Osteoblast (primary cell): ENCODE data around the gene GRB7. TPM values are rescaled to one million over a fixed set of nuclear protein-coding genes. Genes with fewer than 3 reads are reported as not detected.

ENCODE experiments used
- DNase-seq: peaks from one replicate; pipeline ENCODE4 v3.0.0; 2011; ENCODE audit warnings: low spot score, mixed read lengths; ENCODE audit not compliant: insufficient read length; ENCODE audit errors: missing footprints
- H2AFZ ChIP-seq: 2 replicates; pipeline ENCODE4 v1.6.0; 2011; ENCODE audit warnings: mild to moderate bottlenecking, low read length
- H3K27ac ChIP-seq: 2 replicates; pipeline ENCODE4 v1.5.1; 2011; ENCODE audit warnings: mild to moderate bottlenecking, low read depth, low read length, moderate library complexity
- H3K27me3 ChIP-seq: 2 replicates; pipeline ENCODE4 v1.6.0; 2012; ENCODE audit warnings: mild to moderate bottlenecking, control low read depth, inconsistent platforms, low read length, moderate library complexity; ENCODE audit not compliant: insufficient read depth
- H3K36me3 ChIP-seq: 2 replicates; pipeline ENCODE4 v1.5.1; 2011; ENCODE audit warnings: mild to moderate bottlenecking, low read length, control low read depth, moderate library complexity; ENCODE audit not compliant: insufficient read depth
- H3K4me1 ChIP-seq: 2 replicates; pipeline ENCODE4 v1.5.1; 2011; ENCODE audit warnings: mild to moderate bottlenecking, low read length, control low read depth, moderate library complexity; ENCODE audit not compliant: insufficient read depth
- H3K4me2 ChIP-seq: 2 replicates; pipeline ENCODE4 v1.6.0; 2011; ENCODE audit warnings: mild to moderate bottlenecking, low read length; ENCODE audit not compliant: insufficient read depth
- H3K4me3 ChIP-seq: fragments of 200-600 bp; sonication (generic); 3 replicates; pipeline ENCODE4 v1.5.1; 2012; ENCODE audit warnings: mild to moderate bottlenecking, low read length, inconsistent platforms; ENCODE audit not compliant: insufficient read depth
- H3K79me2 ChIP-seq: 2 replicates; pipeline ENCODE4 v1.6.0; 2012; ENCODE audit warnings: mild to moderate bottlenecking, low read length, control low read depth, inconsistent platforms; ENCODE audit not compliant: insufficient read depth
- H3K9me3 ChIP-seq: 2 replicates; pipeline ENCODE4 v1.5.1; 2011; ENCODE audit warnings: low read depth, low read length, control low read depth
- H4K20me1 ChIP-seq: 2 replicates; pipeline ENCODE4 v1.6.0; 2012; ENCODE audit warnings: mild to moderate bottlenecking, low read length, control low read depth; ENCODE audit not compliant: insufficient read depth
- CTCF ChIP-seq: IDR thresholded peaks from 2 replicates; pipeline ENCODE4 v1.5.1; 2011; ENCODE audit warnings: mild to moderate bottlenecking, low read depth, low read length, moderate library complexity; ENCODE audit errors: extremely low read depth
- total RNA-seq: library from RNA; depleted of rRNA; stranded (reverse); fragments of >200 nt; gene quantifications from 2 replicates; pipeline ENCODE4 v1.2.3, GENCODE V29; 2012

Gene GRB7
- total RNA-seq, 1 donor = under 0.01 TPM

GRCh38 chr17:39751637-39752036 lies 13.9 kb downstream of the GRB7 start:
- Histone ChIP-seq H3K79me2 (no peaks in the 10 kb centered on the region), H3K27ac (no peak overlapping the region), H3K27me3 (peaks cover 3% of the 10 kb centered on the region), H2AFZ (no peak overlapping the region), H3K9me3 (no peaks in the 10 kb centered on the region), H3K4me2 (no peak overlapping the region), H4K20me1 (no peaks in the 10 kb centered on the region), H3K4me1 (peaks cover 5% of the 10 kb centered on the region), H3K4me3 (no peak overlapping the region), H3K36me3 (no peaks in the 10 kb centered on the region)
- no peak for TF ChIP-seq CTCF
- peak; percentile 76 for DNase-seq

- Histone ChIP-seq H3K9me3 (no peaks in the 10 kb centered on the region), H3K36me3 (no peaks in the 10 kb centered on the region), H3K4me3 (no peak overlapping the region), H3K4me1 (peaks cover 5% of the 10 kb centered on the region), H3K4me2 (no peak overlapping the region), H3K79me2 (no peaks in the 10 kb centered on the region), H3K27me3 (peaks cover 3% of the 10 kb centered on the region), H2AFZ (no peak overlapping the region), H3K27ac (no peak overlapping the region), H4K20me1 (no peaks in the 10 kb centered on the region)
- TF ChIP-seq CTCF = no peak
- peak; percentile 64 for DNase-seq
These were observed 14.6 kb downstream of the GRB7 start for GRCh38 chr17:39752241-39752881.

GRCh38 chr17:39753514-39754160 lies 15.9 kb downstream of the GRB7 start:
- Histone ChIP-seq H3K79me2 (no peaks in the 10 kb centered on the region), H3K4me2 (peak overlapping the region; percentile 92), H2AFZ (peak overlapping the region; percentile 93), H3K36me3 (no peaks in the 10 kb centered on the region), H4K20me1 (no peaks in the 10 kb centered on the region), H3K4me3 (peak overlapping the region; percentile 84), H3K4me1 (peaks cover 5% of the 10 kb centered on the region), H3K9me3 (no peaks in the 10 kb centered on the region), H3K27ac (peak overlapping the region; percentile 17), H3K27me3 (peaks cover 11% of the 10 kb centered on the region)
- no peak for TF ChIP-seq CTCF
- peak; percentile 90 for DNase-seq

DNA sequence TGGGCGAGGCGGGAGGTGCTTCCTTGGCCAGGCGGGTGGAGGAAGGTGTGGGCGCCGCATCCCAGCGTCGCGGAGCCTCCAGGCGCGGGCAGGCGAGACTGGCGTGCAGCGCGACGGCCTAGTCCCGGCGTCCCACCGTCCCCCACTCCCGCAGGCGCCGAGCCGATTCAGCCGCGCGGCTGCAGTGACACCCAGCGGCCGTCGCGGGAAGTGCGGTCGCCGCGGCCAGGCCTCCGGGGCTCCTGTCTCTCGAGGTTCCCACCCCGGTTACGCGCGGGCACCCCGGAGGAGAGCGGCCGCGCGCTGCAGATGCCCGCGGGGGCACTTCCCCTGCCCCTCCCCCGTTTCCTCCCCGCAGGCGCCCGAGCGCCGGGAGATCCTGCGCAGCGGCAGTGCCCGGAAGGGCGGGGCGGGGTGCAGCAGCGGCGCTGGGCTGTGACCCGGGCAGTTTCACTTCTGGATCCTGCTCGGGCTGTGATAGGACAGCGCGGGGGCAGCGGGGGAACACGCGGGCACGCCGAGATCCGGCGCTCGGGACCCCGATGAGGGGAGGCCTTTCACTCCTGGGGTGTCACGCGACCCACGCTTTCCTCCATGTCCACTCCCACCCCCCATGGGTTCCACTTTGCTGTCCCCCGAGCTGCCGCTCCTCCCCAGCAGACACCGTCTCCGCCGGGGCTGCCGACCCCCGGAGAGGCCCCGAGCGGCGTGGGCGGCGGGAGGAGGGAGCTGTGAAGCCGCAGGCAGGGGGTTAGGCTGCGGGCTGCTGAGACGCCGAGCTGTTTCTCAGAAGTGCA lies 16.6 kb downstream of the GRB7 start:
- TF ChIP-seq CTCF = peak; percentile 66
- Histone ChIP-seq H3K4me3 (peak overlapping the region; percentile 84), H3K4me2 (peak overlapping the region; percentile 92), H3K27ac (peak overlapping the region; percentile 63), H2AFZ (peak overlapping the region; percentile 93), H3K4me1 (peaks cover 5% of the 10 kb centered on the region), H3K9me3 (no peaks in the 10 kb centered on the region), H4K20me1 (no peaks in the 10 kb centered on the region), H3K27me3 (peaks cover 13% of the 10 kb centered on the region), H3K79me2 (no peaks in the 10 kb centered on the region), H3K36me3 (no peaks in the 10 kb centered on the region)
- peak; percentile 99 for DNase-seq
